ENCODE results near the gene SUPT16H. TPM values are rescaled to one million over a fixed set of nuclear protein-coding genes. Genes with fewer than 3 reads are reported as not detected.

The SUPT16H gene
- total and polyA plus RNA-seq, 10 of the 15 experiments (the other 5 are each of a cell fraction or from before 2014, with no cell fraction given) = 90.7 to 201 (median 121) TPM

- FAIRE-seq (no peak), DNase-seq (ENCODE audit: low read depth, low spot score) (no peak), ATAC-seq (no peak)
- peaks cover 16 to 51% of the 10 kb centered on the region in 2 experiments for H3K36me3 ChIP-seq (ENCODE audit: control insufficient read depth in 2 of 2, insufficient read depth in 2 of 2, low read length in 1 of 2)
- H3K79me2 ChIP-seq (ENCODE audit: control insufficient read depth, insufficient read depth, low read length) = no peaks in the 10 kb centered on the region
- H4K20me1 ChIP-seq (ENCODE audit: control insufficient read depth, insufficient read depth) = no peaks in the 10 kb centered on the region
- in situ Hi-C loops (cut with MboI) (no loop called here), intact Hi-C loops (cut with micrococcal nuclease; ENCODE audit: unreplicated experiment) (no loop called here)
- no peaks in the 10 kb centered on the region for H3K9me3 ChIP-seq (replicated peaks; ENCODE audit: control insufficient read depth, insufficient read depth, low read length)
- H3K4me1 ChIP-seq (ENCODE audit: control insufficient read depth, insufficient read depth, low read length) = peaks cover 3% of the 10 kb centered on the region; the same call in 1 of the 2 replicates
- ChIA-PET RAD21 (ENCODE audit: unreplicated experiment) (interaction anchor here (1.2 kb wide), 1 partner anchor 46 kb away, joined by 3 read pairs; no protein-coding TSS in a partner anchor), CTCF (no interaction called here), POLR2A (interaction anchor here (1.0 kb wide), 1 partner anchor 14 kb away, joined by 3 read pairs; no protein-coding TSS in a partner anchor), SMC1A (ENCODE audit: uncharacterized antibody, unreplicated experiment) (interaction anchor here (1.0 to 1.1 kb wide), 3 partner anchors 14 to 97 kb away, joined by 3 to 4 read pairs (median 3); no protein-coding TSS in a partner anchor)
- H3K27ac ChIP-seq (ENCODE audit: control insufficient read depth, insufficient read depth) = no peak overlapping the region
- no peak overlapping the region for H3K4me3 ChIP-seq
- BruUV-seq (replicated peaks) = no TSS peak
- 100% methylated on average over 4 of the region's 4 CpGs for WGBS (ENCODE audit: insufficient coverage, insufficient replicate concordance, low lambda C conversion rate, missing lambda C conversion rate)
- H3K4me2 ChIP-seq (ENCODE audit: control insufficient read depth, insufficient read depth) = no peak overlapping the region
- H3K9ac ChIP-seq (ENCODE audit: control insufficient read depth, insufficient read depth, low read length) = no peak overlapping the region
- H2AFZ ChIP-seq (ENCODE audit: control insufficient read depth, low read depth, low read length) = no peak overlapping the region
- H3K27me3 ChIP-seq (replicated peaks in 1 of 2; ENCODE audit: control insufficient read depth in 2 of 2, insufficient read depth in 2 of 2, low read length in 1 of 2) = no peaks in the 10 kb centered on the region
- TF ChIP-seq RBBP5 (conservative IDR thresholded peaks at IDR 0.05) (no peak), TCF7 (IDR thresholded peaks at IDR 0.05; ENCODE audit: borderline replicate concordance) (no peak), CEBPZ (IDR thresholded peaks at IDR 0.05; ENCODE audit: low read depth, low read length) (no peak), CBFB (IDR thresholded peaks at IDR 0.05; ENCODE audit: low read depth) (no peak), SREBF2 (IDR thresholded peaks at IDR 0.05; ENCODE audit: low read length) (no peak), EZH2 (IDR thresholded peaks at IDR 0.05; ENCODE audit: borderline replicate concordance, control insufficient read depth, low read depth, low read length) (no peak), MYB (IDR thresholded peaks at IDR 0.05; ENCODE audit: borderline replicate concordance, low read depth, low read length) (no peak), EP300 (IDR thresholded peaks at IDR 0.05; ENCODE audit: borderline replicate concordance in 1 of 2, control insufficient read depth in 1 of 2, low read depth in 2 of 2, low read length in 2 of 2) (no peak), HDGF (IDR thresholded peaks at IDR 0.05) (no peak), ZBTB33 (IDR thresholded peaks at IDR 0.05) (no peak), FOXK2 (IDR thresholded peaks at IDR 0.05) (no peak), ATF3 (IDR thresholded peaks at IDR 0.05; ENCODE audit: borderline replicate concordance, extremely low read depth, low read depth, low read length) (no peak), ZNF274 (IDR thresholded peaks at IDR 0.05; ENCODE audit: insufficient read depth, insufficient read length) (no peak), ASH2L (IDR thresholded peaks at IDR 0.05; ENCODE audit: borderline replicate concordance, low read depth) (no peak)
- TF ChIP-seq, protein P1, sequence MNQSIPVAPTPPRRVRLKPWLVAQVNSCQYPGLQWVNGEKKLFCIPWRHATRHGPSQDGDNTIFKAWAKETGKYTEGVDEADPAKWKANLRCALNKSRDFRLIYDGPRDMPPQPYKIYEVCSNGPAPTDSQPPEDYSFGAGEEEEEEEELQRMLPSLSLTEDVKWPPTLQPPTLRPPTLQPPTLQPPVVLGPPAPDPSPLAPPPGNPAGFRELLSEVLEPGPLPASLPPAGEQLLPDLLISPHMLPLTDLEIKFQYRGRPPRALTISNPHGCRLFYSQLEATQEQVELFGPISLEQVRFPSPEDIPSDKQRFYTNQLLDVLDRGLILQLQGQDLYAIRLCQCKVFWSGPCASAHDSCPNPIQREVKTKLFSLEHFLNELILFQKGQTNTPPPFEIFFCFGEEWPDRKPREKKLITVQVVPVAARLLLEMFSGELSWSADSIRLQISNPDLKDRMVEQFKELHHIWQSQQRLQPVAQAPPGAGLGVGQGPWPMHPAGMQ (IDR thresholded peaks at IDR 0.05; ENCODE audit: borderline replicate concordance) = no peak
- TF ChIP-seq, protein P2, sequence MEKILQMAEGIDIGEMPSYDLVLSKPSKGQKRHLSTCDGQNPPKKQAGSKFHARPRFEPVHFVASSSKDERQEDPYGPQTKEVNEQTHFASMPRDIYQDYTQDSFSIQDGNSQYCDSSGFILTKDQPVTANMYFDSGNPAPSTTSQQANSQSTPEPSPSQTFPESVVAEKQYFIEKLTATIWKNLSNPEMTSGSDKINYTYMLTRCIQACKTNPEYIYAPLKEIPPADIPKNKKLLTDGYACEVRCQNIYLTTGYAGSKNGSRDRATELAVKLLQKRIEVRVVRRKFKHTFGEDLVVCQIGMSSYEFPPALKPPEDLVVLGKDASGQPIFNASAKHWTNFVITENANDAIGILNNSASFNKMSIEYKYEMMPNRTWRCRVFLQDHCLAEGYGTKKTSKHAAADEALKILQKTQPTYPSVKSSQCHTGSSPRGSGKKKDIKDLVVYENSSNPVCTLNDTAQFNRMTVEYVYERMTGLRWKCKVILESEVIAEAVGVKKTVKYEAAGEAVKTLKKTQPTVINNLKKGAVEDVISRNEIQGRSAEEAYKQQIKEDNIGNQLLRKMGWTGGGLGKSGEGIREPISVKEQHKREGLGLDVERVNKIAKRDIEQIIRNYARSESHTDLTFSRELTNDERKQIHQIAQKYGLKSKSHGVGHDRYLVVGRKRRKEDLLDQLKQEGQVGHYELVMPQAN (conservative IDR thresholded peaks at IDR 0.05) = no peak
Measured at GRCh38 chr14:21356511-21356910, 27.3 kb downstream of the SUPT16H start.
